AG08396 (cell line): ENCODE results near the gene DCUN1D2.
A peak's percentile ranks its signal among the peaks of the same experiment; 100 is the strongest.

ENCODE experiments used
- DNase-seq: peaks from one replicate; pipeline ENCODE4 v3.0.0; 2012; ENCODE audit warnings: low spot score, mixed read lengths

DCUN1D2 gene

GRCh38 chr13:113422807-113423519 lies 67.5 kb downstream of the DCUN1D2 start:
- DNase-seq: no peak

- DNase-seq: peak; percentile 70
These were observed 68.7 kb downstream of the DCUN1D2 start for GRCh38 chr13:113421673-113422270.

- DNase-seq: peak; percentile 70
These were observed 69.5 kb downstream of the DCUN1D2 start for GRCh38 chr13:113420833-113421600.

GRCh38 chr13:113420232-113420631 lies 70.3 kb downstream of the DCUN1D2 start:
- no peak for DNase-seq

GRCh38 chr13:113419531-113420193 lies 70.8 kb downstream of the DCUN1D2 start:
- no peak for DNase-seq

- DNase-seq: no peak
These were observed 71.8 kb downstream of the DCUN1D2 start for GRCh38 chr13:113418722-113419049.

GRCh38 chr13:113417836-113418721 lies 72.4 kb downstream of the DCUN1D2 start:
- DNase-seq: no peak

- DNase-seq: no peak
These were observed 73.3 kb downstream of the DCUN1D2 start for GRCh38 chr13:113417008-113417751.

- no peak for DNase-seq
These were observed 74.7 kb downstream of the DCUN1D2 start for GRCh38 chr13:113415825-113416224.

GRCh38 chr13:113415032-113415431 lies 75.5 kb downstream of the DCUN1D2 start:
- DNase-seq: no peak

GRCh38 chr13:113414335-113414734 lies 76.2 kb downstream of the DCUN1D2 start:
- no peak for DNase-seq

- DNase-seq: peak; percentile 59
These were observed 76.6 kb downstream of the DCUN1D2 start for GRCh38 chr13:113413898-113414282.

- DNase-seq: no peak
These were observed 77.2 kb downstream of the DCUN1D2 start for GRCh38 chr13:113413178-113413897.

GRCh38 chr13:113412440-113412839 lies 78.1 kb downstream of the DCUN1D2 start:
- DNase-seq: no peak

- DNase-seq: peak; percentile 95
These were observed 79.1 kb downstream of the DCUN1D2 start for GRCh38 chr13:113411216-113412023.

GRCh38 chr13:113410472-113411201 lies 79.9 kb downstream of the DCUN1D2 start:
- peak; percentile 90 for DNase-seq

- DNase-seq: no peak
These were observed 81.9 kb downstream of the DCUN1D2 start for GRCh38 chr13:113408562-113408961.

- no peak for DNase-seq
These were observed 82.7 kb downstream of the DCUN1D2 start for GRCh38 chr13:113407531-113408393.
